Eye (tissue), 1 donor: Measurements from ENCODE around the gene AQP12A.

Experiments used
- DNase-seq: peaks from one replicate; pipeline ENCODE4 v3.0.0-alpha.2; 2015

Gene AQP12A

DNA sequence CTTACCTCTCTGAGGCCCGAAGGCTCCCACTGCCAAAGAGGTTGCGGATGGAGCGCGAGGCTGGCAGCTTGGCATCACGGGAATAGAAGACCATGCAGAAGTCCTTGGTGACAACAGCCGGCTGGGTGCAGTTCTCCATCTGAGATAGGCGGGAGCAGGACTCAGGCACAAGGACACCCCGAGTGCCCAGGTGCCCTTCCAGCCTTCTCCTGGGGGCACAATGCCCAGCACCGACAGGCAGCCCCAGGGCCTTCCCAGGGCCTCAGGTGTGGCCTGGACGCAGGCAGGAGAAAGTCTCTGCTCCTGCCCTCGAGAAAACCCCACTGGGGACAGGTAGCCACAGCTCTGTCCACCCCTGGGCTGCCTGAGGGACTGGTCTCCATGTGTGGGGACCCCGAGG, 33.6 kb downstream of the AQP12A start:
- DNase-seq = no peak

GRCh38 chr2:240725671-240726070, 34.0 kb downstream of the AQP12A start:
- peak; percentile 47 for DNase-seq

- no peak for DNase-seq
These were observed 35.2 kb downstream of the AQP12A start for GRCh38 chr2:240726876-240727275.

DNA sequence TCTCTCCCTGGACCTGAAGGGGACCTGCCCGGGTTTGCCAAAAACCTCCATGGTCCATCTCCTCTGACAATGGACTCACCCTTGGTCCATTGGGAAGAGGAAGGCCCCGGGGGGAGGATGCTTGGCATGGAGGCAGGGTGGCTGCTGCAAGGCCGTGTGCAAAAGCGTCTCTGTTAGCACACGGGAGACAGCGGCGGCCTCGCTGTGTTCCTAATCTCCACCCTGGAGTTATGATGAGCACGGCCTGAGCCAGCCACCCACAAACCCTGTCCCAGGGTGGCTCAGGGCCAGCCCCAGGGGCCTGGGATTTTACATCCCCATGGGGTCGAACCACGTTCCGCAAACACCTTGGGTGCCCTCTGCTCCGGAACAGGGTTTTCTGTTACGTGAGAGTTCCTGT, 35.8 kb downstream of the AQP12A start:
- no peak for DNase-seq

- peak; percentile 27 for DNase-seq
These were observed 36.2 kb downstream of the AQP12A start for GRCh38 chr2:240727913-240728312.

DNA sequence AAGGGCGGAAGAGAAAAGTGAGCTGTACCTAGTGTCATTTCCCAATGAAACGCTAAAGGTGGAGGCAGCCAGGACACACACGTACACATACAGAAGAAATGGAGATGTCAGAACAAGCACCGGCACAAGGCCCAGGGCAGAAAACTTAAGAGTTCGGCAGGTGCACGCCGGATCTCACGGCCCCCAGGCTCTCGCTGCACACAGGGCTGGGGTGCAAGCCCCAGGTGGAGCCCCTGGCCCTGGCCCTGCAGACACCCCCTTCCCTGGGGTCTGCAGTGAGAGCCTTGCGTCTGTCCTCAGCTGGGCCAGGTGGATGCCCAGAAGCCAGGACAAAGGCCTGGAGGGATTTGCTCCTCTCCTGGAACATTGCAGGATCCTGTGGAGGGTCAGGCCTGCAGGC, 36.7 kb downstream of the AQP12A start:
- no peak for DNase-seq

DNA sequence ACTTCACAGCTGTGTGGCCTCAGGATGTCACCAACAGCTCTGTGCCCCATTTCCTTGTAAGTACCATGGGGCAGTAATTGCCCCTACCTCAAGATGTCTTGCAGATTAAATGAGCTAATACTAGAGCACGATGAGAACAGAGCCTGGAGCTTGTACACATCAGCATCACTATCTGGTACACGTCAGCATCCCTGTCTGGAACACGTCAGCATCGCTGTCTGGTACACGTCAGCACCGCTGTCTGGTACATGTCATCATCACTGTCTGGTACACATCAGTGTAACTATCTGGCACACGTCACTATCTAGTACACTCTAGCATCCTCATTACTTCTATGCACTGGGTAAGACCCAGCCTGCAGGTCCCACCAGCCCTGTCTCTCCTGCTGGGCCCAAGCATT, 37.2 kb downstream of the AQP12A start:
- DNase-seq = no peak

DNA sequence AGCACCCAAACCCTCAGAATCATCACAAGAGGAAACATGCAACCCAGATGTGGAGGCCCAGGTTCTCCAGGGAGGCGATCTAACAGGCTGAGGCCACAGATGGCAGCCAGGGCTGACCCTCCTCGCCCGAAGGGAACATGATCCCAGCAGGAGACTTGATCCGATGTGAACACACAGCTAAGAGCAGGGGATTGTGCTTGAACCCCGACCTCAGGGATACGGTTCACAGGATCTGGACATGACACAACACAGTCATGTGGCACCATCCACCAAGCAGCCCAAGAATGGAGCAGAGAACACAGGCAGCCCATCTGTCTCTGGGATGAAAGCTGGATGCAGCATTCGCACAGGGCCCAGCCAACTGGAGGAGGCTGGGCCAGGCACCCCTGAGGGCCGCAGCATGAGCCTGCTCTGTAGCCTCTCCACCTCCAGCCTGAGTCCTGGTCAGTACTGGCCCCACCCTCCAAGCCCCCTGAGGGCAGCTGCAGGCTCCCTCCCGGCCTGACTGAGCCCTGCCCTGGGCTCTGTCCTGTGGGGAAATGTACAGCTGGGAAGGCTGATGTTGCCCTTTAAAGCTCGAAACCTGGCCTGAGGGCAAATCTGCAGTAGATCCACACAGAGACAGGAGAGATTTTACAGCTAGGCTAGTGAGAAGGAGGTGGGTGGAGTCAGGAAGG, 39.0 kb downstream of the AQP12A start:
- no peak for DNase-seq

- no peak for DNase-seq
These were observed 39.5 kb downstream of the AQP12A start for GRCh38 chr2:240731178-240731545.

GRCh38 chr2:240732184-240732583, 40.5 kb downstream of the AQP12A start:
- DNase-seq = no peak

DNA sequence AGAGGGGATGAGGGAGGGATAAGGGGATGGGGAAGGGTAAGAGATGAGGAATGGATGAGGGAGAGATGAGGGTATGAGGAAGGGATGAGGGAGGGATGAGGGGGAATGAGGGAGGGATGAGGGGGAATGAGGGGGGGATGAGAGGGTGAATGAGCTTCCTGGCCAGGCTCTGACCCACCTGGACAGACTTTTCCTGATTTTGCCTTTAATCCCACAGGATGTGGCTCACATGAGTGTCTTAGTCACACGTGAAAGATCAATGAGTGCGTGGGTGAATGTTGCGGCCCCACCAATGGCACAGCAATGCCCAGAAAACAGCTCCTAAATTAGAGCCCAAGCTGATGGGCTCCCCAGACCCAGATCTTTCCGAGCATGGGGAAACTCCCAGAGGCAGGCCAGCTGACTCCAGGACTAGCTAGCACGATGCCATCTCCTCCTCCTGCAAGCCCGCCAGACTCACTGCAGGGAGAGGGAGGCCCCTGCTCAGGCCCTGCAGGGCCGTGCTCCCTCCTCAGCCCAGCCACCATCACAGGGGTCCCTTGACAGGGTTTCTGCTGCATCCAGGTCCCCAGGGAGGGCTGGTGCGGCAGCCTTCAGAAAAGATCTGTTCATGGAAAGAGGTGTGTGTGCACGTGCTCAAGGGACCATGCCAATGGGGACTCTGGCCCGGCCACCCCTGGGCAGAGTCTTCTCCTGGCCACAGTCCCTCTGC, 41.4 kb downstream of the AQP12A start:
- no peak for DNase-seq

DNA sequence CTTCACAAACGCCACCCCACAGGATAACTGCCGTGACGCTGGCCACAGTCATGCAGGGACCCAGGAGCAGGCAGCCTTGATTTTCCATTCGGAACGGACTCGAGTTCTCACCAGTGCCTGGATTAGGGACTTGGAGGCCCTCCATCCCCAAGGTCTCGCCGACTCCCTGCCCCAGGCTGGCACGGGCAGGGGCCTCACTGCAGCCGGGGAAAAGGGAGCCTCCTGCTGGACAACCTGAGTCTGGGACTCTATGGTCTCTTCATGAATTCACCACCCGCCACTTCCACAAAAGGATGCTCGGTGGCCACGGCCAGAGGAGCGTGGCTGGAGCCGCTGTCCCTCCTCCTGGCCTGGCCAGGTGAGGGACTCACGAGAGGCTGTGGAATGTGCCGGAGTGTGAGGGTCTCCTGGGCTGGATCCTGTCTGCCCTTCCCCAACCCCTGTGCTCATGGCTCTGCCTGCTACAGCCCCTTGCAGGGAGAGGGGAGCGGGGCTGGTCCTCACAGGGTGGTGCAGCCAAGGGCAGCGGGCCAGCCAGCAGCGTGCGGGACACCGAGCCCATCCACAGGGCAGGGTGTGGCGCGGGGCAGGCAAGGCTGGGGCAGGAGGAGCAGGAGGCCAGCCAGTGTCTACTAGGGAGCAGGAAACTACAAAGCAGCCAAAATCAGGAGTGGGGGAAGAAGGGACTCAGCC, 42.3 kb downstream of the AQP12A start:
- DNase-seq = no peak

DNA sequence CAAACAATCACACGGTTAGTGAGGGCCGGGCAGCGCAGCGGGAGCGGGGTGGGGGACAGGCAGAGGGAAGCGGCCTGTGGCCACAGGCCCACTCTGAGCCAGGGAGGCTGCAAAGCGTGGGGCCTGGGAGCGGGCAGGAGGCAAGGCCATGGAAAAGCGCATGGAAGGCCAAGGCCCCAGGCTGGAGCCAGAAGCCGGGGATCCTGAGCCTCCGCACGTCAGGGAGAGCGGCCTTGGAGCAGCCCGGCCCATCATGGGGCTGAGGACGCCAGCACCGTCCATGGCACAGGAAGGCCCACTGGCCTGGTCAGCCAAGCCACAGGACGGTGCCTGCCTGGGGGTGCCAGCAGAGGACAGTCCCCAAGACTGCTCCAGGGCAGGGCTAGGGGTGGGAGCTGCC, 43.1 kb downstream of the AQP12A start:
- DNase-seq = no peak

DNA sequence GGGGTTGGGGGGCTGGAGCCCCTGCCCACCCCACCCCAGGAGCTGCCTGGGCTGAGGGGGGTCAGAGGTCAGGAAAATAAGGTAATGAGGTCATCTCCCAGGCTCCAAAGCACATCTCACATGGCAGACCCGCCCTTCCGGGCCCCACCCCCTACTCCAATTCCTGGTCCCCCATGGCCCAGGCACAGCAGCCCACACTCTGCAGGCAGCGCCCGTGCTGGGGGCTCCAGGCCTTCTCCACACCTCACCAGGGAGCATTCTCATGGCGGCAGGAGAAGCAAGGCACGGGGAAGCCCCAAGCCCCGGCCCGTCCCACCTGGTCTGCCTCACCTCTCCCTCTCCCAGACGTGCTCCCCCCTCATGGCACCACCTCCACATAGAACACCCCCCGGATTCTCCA, 43.8 kb downstream of the AQP12A start:
- DNase-seq = no peak

DNA sequence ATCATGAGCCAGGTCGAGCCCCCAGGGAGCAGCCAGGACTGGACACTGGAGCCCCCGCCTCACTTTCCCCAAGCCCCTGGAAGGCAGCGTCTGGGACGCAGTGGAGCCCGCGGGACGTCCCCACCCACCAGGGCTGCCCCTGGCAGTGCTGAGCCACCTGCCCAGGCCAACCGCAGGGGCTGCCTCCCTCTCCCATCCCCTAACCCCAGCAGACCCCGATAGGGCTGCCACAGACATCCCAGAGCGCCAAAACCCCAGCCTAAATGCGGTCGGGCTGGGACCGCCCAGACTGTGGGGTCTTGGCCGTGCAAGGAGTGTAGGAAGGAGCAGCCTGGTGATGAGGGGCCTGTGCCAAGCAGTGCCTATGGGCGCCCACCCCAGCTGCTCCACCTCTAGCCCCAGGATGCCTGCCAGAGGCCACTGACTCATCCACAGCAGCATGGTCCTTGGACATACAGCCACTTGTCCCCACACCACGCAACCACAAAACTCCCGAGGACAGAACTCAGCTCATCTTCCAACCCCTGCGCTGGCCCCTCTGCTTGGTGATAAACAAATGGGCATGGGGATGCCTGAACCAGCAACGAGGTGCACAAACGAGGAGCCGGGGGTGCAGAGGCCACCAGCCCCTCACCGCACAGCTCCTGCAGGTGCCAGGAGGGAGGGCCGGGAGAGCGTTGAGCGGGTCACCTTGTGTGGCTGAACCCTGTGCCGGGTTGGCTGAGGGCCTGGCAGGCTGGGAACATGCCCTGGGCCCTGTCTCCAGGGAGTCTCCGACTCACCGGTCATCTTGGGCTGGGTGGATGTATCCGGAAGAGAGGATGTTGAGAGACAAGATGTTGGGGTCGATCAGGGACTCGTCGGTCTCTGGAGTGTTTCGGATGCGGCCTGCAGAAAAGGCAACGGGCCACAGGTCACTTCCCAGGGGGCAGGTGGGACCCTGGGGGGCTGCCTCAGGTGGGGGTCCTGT, 44.9 kb downstream of the AQP12A start:
- DNase-seq = no peak

GRCh38 chr2:240737512-240737911, 45.8 kb downstream of the AQP12A start:
- no peak for DNase-seq

GRCh38 chr2:240737958-240738357, 46.3 kb downstream of the AQP12A start:
- DNase-seq = no peak

- DNase-seq = no peak
These were observed 48.1 kb downstream of the AQP12A start for GRCh38 chr2:240739797-240740196.

DNA sequence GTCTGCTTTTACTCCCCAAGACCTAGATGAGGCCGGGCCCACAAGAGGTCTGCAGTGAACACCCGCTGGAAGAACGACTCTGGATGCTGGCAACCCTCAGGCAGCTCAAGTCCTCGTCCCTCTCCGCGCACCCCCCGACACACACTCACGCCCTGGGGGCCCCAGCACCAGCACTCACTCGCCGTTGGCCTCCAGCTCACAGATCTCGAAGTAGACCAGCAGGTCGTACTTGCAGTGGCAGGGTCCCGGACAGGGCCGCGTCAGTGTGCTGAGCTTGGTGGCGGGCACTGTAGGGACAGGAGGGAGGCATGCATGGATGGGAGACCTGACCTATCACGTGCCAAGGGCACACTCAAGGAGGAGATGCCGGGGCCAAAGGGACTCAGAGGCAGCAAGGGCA, 49.4 kb downstream of the AQP12A start:
- no peak for DNase-seq

- no peak for DNase-seq
These were observed 51.0 kb downstream of the AQP12A start for GRCh38 chr2:240742602-240743095.

DNA sequence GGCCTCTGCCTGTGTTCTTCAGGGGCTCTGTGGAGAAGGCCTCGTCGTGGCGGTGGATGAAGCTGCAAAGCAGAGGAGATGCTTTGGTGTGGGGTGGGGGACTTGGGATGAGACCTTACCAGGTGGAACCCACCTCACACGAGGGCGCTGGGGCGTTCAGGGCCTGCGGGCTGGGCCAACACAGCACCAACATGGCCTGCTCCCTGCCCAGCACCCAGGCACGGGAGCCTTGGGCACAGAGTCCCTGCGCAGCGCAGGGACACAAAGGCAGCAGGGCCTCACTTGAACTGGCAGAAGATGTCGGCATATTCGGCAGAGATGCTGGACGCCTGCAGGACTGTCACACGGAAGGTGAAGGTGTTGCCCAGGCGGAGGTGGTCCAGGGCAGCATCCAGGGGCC, 53.8 kb downstream of the AQP12A start:
- DNase-seq = no peak

GRCh38 chr2:240745962-240746361, 54.3 kb downstream of the AQP12A start:
- no peak for DNase-seq

DNA sequence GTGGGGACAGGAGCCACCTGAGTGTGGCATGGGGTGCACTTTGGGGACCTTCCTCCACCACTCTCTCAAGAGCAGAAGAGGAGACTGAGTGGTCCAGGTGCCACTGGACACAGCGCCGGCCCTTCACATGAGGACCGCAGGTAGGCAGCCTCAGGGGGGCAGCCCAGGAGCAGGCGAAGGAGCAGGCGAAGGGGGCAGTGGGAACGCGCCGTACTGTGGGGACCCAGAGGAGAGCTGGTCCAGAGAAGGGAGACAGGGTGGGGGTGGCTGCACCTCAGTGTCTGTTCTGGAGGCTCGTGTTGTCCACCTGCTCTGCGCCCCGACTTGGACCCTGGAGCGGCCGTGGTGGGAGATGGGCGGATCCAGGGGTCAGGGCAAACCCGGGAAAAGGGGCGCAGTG, 55.0 kb downstream of the AQP12A start:
- DNase-seq = no peak
